SK-N-MC (cell line): ENCODE results near the gene TMEM131.

Experiments used
- EZH2 ChIP-seq: fragments of 200-600 bp; sonication (generic); IDR thresholded peaks from one replicate; pipeline ENCODE4 v1.6.1; 2017; ENCODE audit warnings: antibody characterized with exemption
- POLR2AphosphoS5 ChIP-seq: IDR thresholded peaks from 2 replicates; pipeline ENCODE4 v1.6.1; 2012; ENCODE audit warnings: mild to moderate bottlenecking, low read depth, low read length, borderline replicate concordance

- TF ChIP-seq EZH2, result no peak
- TF ChIP-seq POLR2AphosphoS5, result no peak
Observed at GRCh38 chr2:97918818-97919217, 76.9 kb downstream of the TMEM131 start.
